ENCODE measurements around the gene AQP7. TPM values are rescaled to one million over a fixed set of nuclear protein-coding genes. Genes with fewer than 3 reads are reported as not detected.
"Not testable (repeated sequence)": the region's sequence is repeated elsewhere in the genome, so short reads cannot be mapped to it uniquely, and the experiment has no call there.

AQP7 gene
- total and polyA plus RNA-seq, 4 donors: 4.8 to 22.3 (median 14.5) TPM

- 91% methylated on average over 15 of the region's 15 CpGs for WGBS
- no peak overlapping the region for H3K27ac ChIP-seq (ENCODE audit: low read depth in 1 of 2, low read length in 2 of 2)
- no peaks in the 10 kb centered on the region for H3K27me3 ChIP-seq (ENCODE audit: control insufficient read depth in 4 of 4, insufficient read depth in 4 of 4, low read length in 3 of 4)
- DNase-seq (ENCODE audit: low spot score): no peak
- TF ChIP-seq REST (IDR thresholded peaks at IDR 0.05): no peak
- TF ChIP-seq RXRA (IDR thresholded peaks at IDR 0.05): peak; percentile 7 to 24
- TF ChIP-seq HNF4A (conservative IDR thresholded peaks at IDR 0.05): peak in 1 of 2 donors; percentile 26
- H3K4me3 ChIP-seq (ENCODE audit: low read depth in 1 of 3, low read length in 3 of 3): no peak overlapping the region
- no peaks in the 10 kb centered on the region for H3K9me3 ChIP-seq (ENCODE audit: control insufficient read depth in 4 of 4, low read length in 3 of 4)
- H3K4me1 ChIP-seq (ENCODE audit: control insufficient read depth in 4 of 4, insufficient read depth in 4 of 4, low read length in 3 of 4): peaks cover 5 to 29% (median 21%) of the 10 kb centered on the region in 4 donors
- peaks cover 0 to 5% (median 1%) of the 10 kb centered on the region in 4 donors for H3K36me3 ChIP-seq (ENCODE audit: control insufficient read depth in 4 of 4, insufficient read depth in 3 of 4, low read depth in 1 of 4, low read length in 3 of 4)
- no peak overlapping the region for H3K9ac ChIP-seq (ENCODE audit: low read depth in 1 of 2, low read length in 2 of 2)
Measured at GRCh38 chr9:33388110-33388994, 14.0 kb downstream of the AQP7 start.

GRCh38 chr9:33386998-33387397 is 15.4 kb downstream of the AQP7 start:
- WGBS: 93% methylated on average over 9 of the region's 9 CpGs
- not testable (repeated sequence) for DNase-seq (ENCODE audit: low spot score)
- peaks cover 3 to 20% (median 15%) of the 10 kb centered on the region in 4 donors for H3K4me1 ChIP-seq (ENCODE audit: control insufficient read depth in 4 of 4, insufficient read depth in 4 of 4, low read length in 3 of 4)

GRCh38 chr9:33386641-33386996 is 15.7 kb downstream of the AQP7 start:
- H3K9me3 ChIP-seq (ENCODE audit: control insufficient read depth in 4 of 4, low read length in 3 of 4); H3K27me3 ChIP-seq (ENCODE audit: control insufficient read depth in 4 of 4, insufficient read depth in 4 of 4, low read length in 3 of 4); H3K9ac ChIP-seq (ENCODE audit: low read depth in 1 of 2, low read length in 2 of 2); DNase-seq (ENCODE audit: low spot score); H3K27ac ChIP-seq (ENCODE audit: low read depth in 1 of 2, low read length in 2 of 2); H3K4me3 ChIP-seq (ENCODE audit: low read depth in 1 of 3, low read length in 3 of 3); H3K36me3 ChIP-seq (ENCODE audit: control insufficient read depth in 4 of 4, insufficient read depth in 3 of 4, low read depth in 1 of 4, low read length in 3 of 4): not testable (repeated sequence)
- WGBS: 85% methylated on average over 14 of the region's 14 CpGs
- peaks cover under 1 to 19% (median 15%) of the 10 kb centered on the region in 4 donors for H3K4me1 ChIP-seq (ENCODE audit: control insufficient read depth in 4 of 4, insufficient read depth in 4 of 4, low read length in 3 of 4)

More at GRCh38 chr9:33386998-33387397, 15.4 kb downstream of the AQP7 start:
- H3K9ac ChIP-seq (ENCODE audit: low read depth in 1 of 2, low read length in 2 of 2); H3K27me3 ChIP-seq (ENCODE audit: control insufficient read depth in 4 of 4, insufficient read depth in 4 of 4, low read length in 3 of 4); H3K4me3 ChIP-seq (ENCODE audit: low read depth in 1 of 3, low read length in 3 of 3); H3K36me3 ChIP-seq (ENCODE audit: control insufficient read depth in 4 of 4, insufficient read depth in 3 of 4, low read depth in 1 of 4, low read length in 3 of 4); H3K27ac ChIP-seq (ENCODE audit: low read depth in 1 of 2, low read length in 2 of 2); H3K9me3 ChIP-seq (ENCODE audit: control insufficient read depth in 4 of 4, low read length in 3 of 4): not testable (repeated sequence)

GRCh38 chr9:33385979-33386640 is 16.3 kb downstream of the AQP7 start:
- WGBS: 73% methylated on average over 23 of the region's 23 CpGs
- not testable (repeated sequence) for H3K36me3 ChIP-seq (ENCODE audit: control insufficient read depth in 4 of 4, insufficient read depth in 3 of 4, low read depth in 1 of 4, low read length in 3 of 4); H3K9ac ChIP-seq (ENCODE audit: low read depth in 1 of 2, low read length in 2 of 2); H3K27me3 ChIP-seq (ENCODE audit: control insufficient read depth in 4 of 4, insufficient read depth in 4 of 4, low read length in 3 of 4); H3K4me3 ChIP-seq (ENCODE audit: low read depth in 1 of 3, low read length in 3 of 3); DNase-seq (ENCODE audit: low spot score); H3K27ac ChIP-seq (ENCODE audit: low read depth in 1 of 2, low read length in 2 of 2); H3K9me3 ChIP-seq (ENCODE audit: control insufficient read depth in 4 of 4, low read length in 3 of 4)
- H3K4me1 ChIP-seq (ENCODE audit: control insufficient read depth in 4 of 4, insufficient read depth in 4 of 4, low read length in 3 of 4): peaks cover 0 to 19% (median 14%) of the 10 kb centered on the region in 4 donors
- peak in 1 of 2 donors; percentile 13 for TF ChIP-seq HNF4A (conservative IDR thresholded peaks at IDR 0.05)
- peak; percentile 54 for TF ChIP-seq SP1 (IDR thresholded peaks at IDR 0.05)
- TF ChIP-seq RXRA (IDR thresholded peaks at IDR 0.05): peak; percentile 33 to 40

- peaks cover 0 to 18% (median 10%) of the 10 kb centered on the region in 4 donors for H3K4me1 ChIP-seq (ENCODE audit: control insufficient read depth in 4 of 4, insufficient read depth in 4 of 4, low read length in 3 of 4)
- not testable (repeated sequence) for H3K36me3 ChIP-seq (ENCODE audit: control insufficient read depth in 4 of 4, insufficient read depth in 3 of 4, low read depth in 1 of 4, low read length in 3 of 4); DNase-seq (ENCODE audit: low spot score); H3K9me3 ChIP-seq (ENCODE audit: control insufficient read depth in 4 of 4, low read length in 3 of 4); H3K4me3 ChIP-seq (ENCODE audit: low read depth in 1 of 3, low read length in 3 of 3); H3K27me3 ChIP-seq (ENCODE audit: control insufficient read depth in 4 of 4, insufficient read depth in 4 of 4, low read length in 3 of 4); H3K27ac ChIP-seq (ENCODE audit: low read depth in 1 of 2, low read length in 2 of 2); H3K9ac ChIP-seq (ENCODE audit: low read depth in 1 of 2, low read length in 2 of 2)
- 96% methylated on average over 11 of the region's 11 CpGs for WGBS
Measured at GRCh38 chr9:33385536-33385935, 16.8 kb downstream of the AQP7 start.

GRCh38 chr9:33383396-33383795 is 19.0 kb downstream of the AQP7 start:
- H3K36me3 ChIP-seq (ENCODE audit: control insufficient read depth in 4 of 4, insufficient read depth in 3 of 4, low read depth in 1 of 4, low read length in 3 of 4); H3K9me3 ChIP-seq (ENCODE audit: control insufficient read depth in 4 of 4, low read length in 3 of 4); DNase-seq (ENCODE audit: low spot score); H3K4me1 ChIP-seq (ENCODE audit: control insufficient read depth in 4 of 4, insufficient read depth in 4 of 4, low read length in 3 of 4); H3K27ac ChIP-seq (ENCODE audit: low read depth in 1 of 2, low read length in 2 of 2); H3K9ac ChIP-seq (ENCODE audit: low read depth in 1 of 2, low read length in 2 of 2); H3K4me3 ChIP-seq (ENCODE audit: low read depth in 1 of 3, low read length in 3 of 3); H3K27me3 ChIP-seq (ENCODE audit: control insufficient read depth in 4 of 4, insufficient read depth in 4 of 4, low read length in 3 of 4): not testable (repeated sequence)
- 92% methylated on average over 11 of the region's 11 CpGs for WGBS

Data from liver (tissue), 9 donors.